Measurements from ENCODE around the gene NKG7.

Gene NKG7

DNA sequence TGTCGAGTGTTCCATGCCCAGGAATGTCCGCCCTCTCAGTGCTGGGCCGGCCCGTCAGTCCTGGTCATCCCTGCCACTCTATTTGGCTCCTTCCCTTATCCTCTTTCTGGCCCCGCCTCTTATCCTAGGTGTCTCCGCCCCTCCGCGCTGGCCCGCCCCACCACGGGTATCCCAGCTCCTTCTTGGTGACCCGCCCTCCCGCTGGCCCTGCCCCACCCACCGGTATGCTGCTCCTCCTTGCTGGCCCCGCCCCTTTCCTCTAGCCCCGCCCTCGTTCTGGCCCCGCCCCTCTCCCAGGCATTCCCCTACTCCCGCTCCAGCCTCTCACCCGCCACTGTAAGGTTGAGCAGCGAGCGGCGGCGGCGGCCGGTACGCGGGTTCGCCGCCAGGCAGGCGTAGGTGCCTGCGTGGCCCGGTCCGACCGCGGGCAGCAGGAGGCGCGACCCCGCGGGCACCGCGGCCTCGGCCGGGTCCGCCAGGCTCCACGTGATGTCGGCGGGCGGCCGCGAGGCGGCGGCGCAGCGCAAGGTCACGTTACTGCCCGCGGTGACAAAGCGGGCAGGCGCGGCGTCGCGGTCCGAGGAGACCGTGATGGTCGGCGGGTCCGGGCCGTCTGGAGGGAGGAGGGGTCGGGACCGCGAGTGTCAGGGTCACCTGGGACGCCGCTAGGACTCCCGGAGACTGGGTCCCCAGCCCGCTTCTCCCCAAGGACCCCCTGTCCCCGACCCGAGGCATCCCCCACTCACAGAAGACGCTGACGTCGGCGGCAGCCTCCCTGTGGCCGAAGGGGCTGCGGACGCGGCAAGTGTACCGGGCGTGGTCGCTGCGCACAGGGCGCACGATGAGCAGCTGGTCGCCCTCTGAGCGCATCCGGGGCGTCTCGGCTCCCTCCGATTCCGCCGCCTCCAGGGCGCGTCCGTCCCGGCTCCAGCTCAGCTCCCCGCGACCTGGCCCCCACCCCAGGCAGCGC, 32.5 kb downstream of the NKG7 start:
- no peaks in the 10 kb centered on the region for H3K36me3 ChIP-seq (ENCODE audit: low read depth)
- TF ChIP-seq, protein P1, sequence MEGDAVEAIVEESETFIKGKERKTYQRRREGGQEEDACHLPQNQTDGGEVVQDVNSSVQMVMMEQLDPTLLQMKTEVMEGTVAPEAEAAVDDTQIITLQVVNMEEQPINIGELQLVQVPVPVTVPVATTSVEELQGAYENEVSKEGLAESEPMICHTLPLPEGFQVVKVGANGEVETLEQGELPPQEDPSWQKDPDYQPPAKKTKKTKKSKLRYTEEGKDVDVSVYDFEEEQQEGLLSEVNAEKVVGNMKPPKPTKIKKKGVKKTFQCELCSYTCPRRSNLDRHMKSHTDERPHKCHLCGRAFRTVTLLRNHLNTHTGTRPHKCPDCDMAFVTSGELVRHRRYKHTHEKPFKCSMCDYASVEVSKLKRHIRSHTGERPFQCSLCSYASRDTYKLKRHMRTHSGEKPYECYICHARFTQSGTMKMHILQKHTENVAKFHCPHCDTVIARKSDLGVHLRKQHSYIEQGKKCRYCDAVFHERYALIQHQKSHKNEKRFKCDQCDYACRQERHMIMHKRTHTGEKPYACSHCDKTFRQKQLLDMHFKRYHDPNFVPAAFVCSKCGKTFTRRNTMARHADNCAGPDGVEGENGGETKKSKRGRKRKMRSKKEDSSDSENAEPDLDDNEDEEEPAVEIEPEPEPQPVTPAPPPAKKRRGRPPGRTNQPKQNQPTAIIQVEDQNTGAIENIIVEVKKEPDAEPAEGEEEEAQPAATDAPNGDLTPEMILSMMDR (IDR thresholded peaks at IDR 0.05; ENCODE audit: poor library complexity, severe bottlenecking) = no peak
- peak overlapping the region; percentile 72 for H3K4me3 ChIP-seq (ENCODE audit: severe bottlenecking)
- no peaks in the 10 kb centered on the region for H3K27me3 ChIP-seq (ENCODE audit: insufficient read depth, poor library complexity, severe bottlenecking)
- no peaks in the 10 kb centered on the region for H3K4me1 ChIP-seq (ENCODE audit: insufficient read depth, poor library complexity, severe bottlenecking)
- no peaks in the 10 kb centered on the region for H3K9me3 ChIP-seq (ENCODE audit: severe bottlenecking)
- DNase-seq (ENCODE audit: low spot score) (peak; percentile 98), ATAC-seq (ENCODE audit: low read depth) (peak; percentile 83)
- peak overlapping the region; percentile 42 for H3K27ac ChIP-seq (ENCODE audit: poor library complexity, severe bottlenecking)

DNA sequence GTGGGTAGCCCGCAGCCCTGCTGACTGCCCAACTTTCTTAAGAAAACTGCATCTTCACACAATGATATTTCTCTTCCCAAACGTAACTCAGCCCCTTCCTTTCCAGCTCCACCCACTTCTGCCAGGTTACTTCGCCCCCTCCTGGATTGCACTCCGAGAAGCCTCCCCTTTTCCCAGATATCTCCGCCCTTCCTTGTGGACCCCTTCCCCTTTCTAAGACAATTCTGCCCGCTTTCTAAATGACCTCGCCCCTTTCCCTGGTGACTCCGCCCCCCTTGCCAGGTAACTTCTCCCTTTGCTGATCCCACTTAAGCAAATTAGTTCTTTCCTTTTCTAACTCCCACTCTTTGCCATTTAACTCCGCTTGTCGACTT, 33.2 kb downstream of the NKG7 start:
- Histone ChIP-seq H3K27me3 (ENCODE audit: insufficient read depth, poor library complexity, severe bottlenecking) (no peaks in the 10 kb centered on the region), H3K4me3 (ENCODE audit: severe bottlenecking) (peak overlapping the region; percentile 72), H3K27ac (ENCODE audit: poor library complexity, severe bottlenecking) (peak overlapping the region; percentile 42), H3K36me3 (ENCODE audit: low read depth) (no peaks in the 10 kb centered on the region), H3K4me1 (ENCODE audit: insufficient read depth, poor library complexity, severe bottlenecking) (no peaks in the 10 kb centered on the region), H3K9me3 (ENCODE audit: severe bottlenecking) (no peaks in the 10 kb centered on the region)
- no peak for DNase-seq (ENCODE audit: low spot score)
- ATAC-seq (ENCODE audit: low read depth) = peak; percentile 1
- TF ChIP-seq, protein P1 (IDR thresholded peaks at IDR 0.05; ENCODE audit: poor library complexity, severe bottlenecking) = no peak

DNA sequence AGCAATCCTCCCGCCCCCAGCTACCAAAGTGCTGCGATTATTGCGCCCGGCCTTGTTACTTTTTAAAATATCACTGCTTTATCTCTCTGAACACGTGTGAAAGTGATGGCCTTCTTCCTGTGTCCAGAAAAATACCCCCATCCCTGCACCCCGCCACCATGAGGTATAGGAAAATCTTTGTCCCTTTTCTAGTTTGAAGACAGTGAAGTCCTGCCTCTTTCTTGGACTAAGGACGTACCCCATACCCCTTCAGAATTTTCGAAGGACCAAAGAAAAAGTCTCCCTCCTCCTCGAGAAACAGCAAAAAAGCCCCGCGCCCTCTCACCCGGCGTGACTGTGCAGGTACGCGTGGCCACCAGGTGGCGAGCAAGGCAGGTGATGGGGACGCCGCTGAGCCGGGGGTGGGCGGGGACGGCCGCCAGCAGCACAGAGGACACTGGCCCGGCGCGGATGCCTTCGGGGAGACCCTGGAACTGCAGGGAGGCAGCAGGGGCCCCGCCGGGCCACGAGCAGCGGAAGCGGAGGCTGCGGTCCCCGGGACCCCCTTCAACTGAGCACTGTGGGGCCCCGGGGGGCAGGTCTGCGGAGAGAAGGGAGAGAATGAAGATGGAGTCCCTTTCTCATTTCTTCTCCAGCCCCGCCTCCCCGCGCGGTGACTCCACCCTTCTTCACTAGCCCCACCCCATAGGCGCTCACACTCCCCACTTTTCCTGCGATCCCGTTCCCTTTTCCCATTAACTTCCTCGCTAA, 33.7 kb downstream of the NKG7 start:
- TF ChIP-seq, protein P1 (IDR thresholded peaks at IDR 0.05; ENCODE audit: poor library complexity, severe bottlenecking) = peak; percentile 96
- Histone ChIP-seq H3K27me3 (ENCODE audit: insufficient read depth, poor library complexity, severe bottlenecking) (no peaks in the 10 kb centered on the region), H3K27ac (ENCODE audit: poor library complexity, severe bottlenecking) (peak overlapping the region; percentile 42)

DNA sequence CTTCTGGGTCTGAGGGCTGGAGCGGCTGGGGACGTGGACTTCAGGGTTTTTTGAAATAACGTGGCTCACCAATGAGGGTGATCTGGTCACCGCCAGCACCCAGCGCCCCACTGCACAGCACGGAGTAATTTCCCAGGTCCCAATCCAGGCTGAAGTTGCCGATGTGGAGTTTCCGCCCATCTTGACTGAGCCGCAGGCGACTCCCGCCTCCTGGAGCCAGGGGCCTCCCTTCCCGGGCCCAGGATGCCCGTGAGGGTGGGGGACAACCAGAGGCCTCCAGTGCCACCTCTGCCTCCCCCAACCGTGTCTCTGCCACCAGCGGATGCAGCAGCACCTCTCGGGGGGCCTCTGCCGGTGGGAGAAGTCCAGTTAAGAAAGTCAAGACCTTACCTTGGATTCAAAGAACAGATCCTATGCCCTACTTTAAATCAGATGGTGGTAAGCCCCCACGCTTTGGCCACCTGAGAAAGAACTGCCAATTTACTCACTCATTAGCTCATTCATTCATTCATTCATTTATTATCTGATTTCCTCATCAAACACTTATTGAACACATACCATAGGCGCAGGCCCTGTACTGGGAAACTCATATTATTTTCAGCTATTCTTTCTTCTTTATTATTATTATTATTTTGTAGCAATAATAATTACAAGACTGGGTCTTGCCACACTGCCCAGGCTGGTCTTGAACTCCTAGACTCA, 34.4 kb downstream of the NKG7 start:
- ATAC-seq (ENCODE audit: low read depth) (no peak), DNase-seq (ENCODE audit: low spot score) (no peak)
- H3K27ac ChIP-seq (ENCODE audit: poor library complexity, severe bottlenecking) = no peak overlapping the region
- TF ChIP-seq, protein P1 (IDR thresholded peaks at IDR 0.05; ENCODE audit: poor library complexity, severe bottlenecking) = no peak
- H3K4me3 ChIP-seq (ENCODE audit: severe bottlenecking) = no peak overlapping the region
- H3K27me3 ChIP-seq (ENCODE audit: insufficient read depth, poor library complexity, severe bottlenecking) = no peaks in the 10 kb centered on the region
- no peaks in the 10 kb centered on the region for H3K36me3 ChIP-seq (ENCODE audit: low read depth)
- H3K4me1 ChIP-seq (ENCODE audit: insufficient read depth, poor library complexity, severe bottlenecking) = no peaks in the 10 kb centered on the region
- no peaks in the 10 kb centered on the region for H3K9me3 ChIP-seq (ENCODE audit: severe bottlenecking)

More for the DNA sequence above, 33.7 kb downstream of the NKG7 start:
- H3K4me1 ChIP-seq (ENCODE audit: insufficient read depth, poor library complexity, severe bottlenecking) = no peaks in the 10 kb centered on the region
- ATAC-seq (ENCODE audit: low read depth) (peak; percentile 78), DNase-seq (ENCODE audit: low spot score) (no peak)
- no peaks in the 10 kb centered on the region for H3K36me3 ChIP-seq (ENCODE audit: low read depth)
- H3K9me3 ChIP-seq (ENCODE audit: severe bottlenecking) = no peaks in the 10 kb centered on the region
- H3K4me3 ChIP-seq (ENCODE audit: severe bottlenecking) = peak overlapping the region; percentile 72
